CD4-positive, alpha-beta T cell treated with Interferon alpha-2 for 1 hour (primary cell): ENCODE data around the gene PRKAR2B.
"Not testable (repeated sequence)": the region's sequence is repeated elsewhere in the genome, so short reads cannot be mapped to it uniquely, and the experiment has no call there.

Source experiments
- DNase-seq, 2 donors: peaks; one replicate each; pipeline ENCODE4 v3.0.0-alpha.2; 2020 to 2022

The PRKAR2B gene

DNA sequence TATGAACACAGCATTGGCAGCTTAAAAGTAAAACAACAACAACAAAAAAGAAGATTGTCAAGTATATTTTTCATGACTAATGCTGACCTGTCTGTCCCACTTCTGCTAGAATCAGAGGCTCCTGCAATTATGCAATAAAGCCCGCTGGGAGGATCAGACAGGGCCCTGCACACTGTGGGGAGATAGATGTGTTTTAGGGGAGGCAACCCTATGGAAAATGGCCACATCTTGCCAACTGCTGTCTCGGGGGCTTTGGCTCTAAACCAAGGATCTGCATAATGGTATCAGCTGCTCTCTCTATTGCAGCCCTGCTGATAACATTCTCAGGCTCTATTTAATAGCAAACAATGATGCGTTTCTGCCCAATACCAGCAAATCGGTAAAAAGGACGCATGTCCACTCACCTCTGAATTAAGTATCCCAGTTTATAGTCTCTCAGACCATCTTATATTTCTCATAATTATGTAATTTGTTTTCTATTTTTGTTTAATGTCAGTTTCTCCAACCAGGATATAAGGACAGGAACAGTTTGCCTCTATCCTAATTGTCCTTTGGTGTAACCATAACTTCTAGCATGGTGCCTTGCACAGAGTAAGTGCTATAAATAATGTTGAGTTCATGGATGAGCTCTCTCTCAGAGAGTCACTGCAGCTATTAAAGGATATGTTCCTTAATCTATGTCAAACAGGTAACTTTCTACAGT lies 15.3 kb upstream of the PRKAR2B start:
- DNase-seq = no peak

DNA sequence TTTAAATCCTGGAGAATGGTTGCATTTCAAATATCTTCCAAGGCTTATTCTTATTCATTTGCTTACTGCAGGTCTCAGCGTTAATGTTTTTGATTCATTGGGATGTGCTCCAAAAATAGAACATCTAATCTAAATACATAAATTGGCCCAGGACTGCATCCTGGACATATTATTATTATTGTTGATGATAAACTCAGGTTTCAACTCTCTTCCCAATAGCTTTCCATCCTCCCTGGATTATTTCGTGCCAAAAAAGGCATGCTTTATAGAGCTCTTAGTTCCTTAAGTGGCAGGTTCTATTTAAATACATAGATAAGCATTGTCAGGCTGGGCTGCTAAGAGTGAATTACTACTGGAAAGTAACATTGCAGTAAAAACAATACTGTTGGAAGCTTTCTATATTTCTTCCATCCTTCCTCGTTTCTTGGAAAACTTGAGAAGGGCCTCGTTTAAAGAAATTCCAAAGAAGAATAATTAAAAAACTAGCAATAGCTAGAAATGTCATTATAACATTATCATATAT lies 14.7 kb upstream of the PRKAR2B start:
- no peak for DNase-seq

DNA sequence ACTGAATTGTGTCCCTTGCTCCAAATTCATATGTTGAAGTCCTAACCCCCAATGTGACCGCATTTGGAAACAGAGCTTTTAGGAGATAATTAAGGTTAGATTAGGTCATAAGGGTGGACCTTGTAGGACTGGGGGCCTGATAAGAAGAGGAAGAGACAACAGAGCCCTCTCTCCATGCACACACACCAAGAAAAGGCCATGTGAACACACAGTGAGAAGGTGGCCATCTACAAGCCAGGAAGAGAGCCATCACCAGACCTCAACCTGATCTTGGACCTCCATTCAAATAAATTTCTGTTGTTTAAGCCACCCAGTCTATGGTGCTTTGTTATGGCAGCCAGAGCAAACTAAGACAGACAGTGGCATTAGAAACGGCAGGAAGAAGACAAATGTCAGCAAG lies 12.5 kb upstream of the PRKAR2B start:
- DNase-seq = no peak

DNA sequence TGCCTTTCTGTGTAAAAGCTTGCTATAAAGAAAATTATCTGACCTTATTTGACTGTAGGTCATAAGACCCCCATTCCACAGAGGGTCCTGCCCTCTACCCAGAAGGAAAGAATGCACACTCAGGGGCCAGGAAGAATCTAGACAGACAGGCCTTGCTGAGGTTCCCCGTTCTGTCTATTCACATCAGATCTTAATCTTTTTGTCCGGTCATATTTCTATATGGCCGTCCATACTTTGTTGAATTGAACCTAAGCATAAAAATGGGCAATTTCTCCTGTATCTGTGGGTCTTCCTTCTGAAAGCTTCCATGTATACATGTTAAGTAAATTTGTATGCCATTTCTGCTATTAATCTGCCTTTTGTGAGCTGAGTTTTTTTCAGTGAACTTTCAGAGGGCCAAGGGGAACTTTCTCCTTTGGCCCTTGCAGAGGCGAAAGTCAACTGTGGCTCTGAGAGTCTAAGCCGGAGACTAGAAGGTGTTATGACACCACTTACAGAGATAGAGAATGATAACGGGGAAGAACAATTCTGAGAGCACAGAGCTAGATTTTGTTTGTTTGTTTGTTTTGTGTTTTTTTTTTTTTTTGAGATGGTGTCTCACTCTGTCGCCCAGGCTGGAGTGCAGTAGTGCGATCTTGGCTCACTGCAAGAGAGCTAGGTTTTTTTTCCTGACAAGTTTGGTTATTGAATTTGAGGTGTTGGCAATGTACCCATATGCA lies 11.6 kb upstream of the PRKAR2B start:
- no peak for DNase-seq

DNA sequence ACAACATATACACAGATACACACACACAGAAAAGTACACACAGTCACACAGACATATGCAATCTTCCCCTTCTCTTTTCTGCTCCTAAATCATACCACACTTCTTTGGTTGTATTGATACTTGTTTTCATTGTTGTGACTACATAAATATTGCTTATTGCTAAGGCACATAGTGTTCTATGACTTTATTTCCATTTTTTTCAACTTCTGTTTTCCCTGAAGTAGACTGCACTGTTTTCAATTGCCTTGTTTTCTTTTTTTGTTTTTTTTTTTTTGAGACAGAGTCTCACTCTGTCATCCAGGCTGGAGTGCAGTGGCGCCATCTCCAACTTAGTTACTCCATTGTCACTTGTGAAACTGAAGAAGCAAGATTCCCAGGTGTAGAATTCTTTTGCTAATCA lies 10.0 kb upstream of the PRKAR2B start:
- no peak for DNase-seq

DNA sequence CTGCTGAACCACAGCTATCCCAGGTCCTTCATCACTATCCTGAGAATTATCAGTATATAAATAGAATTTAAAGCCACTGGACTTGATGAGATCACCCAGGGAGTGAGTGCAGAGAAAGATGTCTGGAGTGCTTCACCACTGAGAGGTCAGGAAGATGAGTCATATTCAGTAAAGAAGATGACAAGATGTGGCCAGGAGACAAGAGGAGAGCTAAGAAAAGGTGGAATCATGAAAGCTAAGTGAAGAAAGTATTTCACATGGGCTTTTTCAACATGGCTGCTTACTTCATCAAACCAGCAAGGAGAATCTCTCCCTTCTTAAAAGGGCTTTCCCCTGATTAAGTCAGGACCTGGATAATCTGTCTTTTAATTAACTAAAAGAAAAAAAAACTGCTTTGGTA lies 9.1 kb upstream of the PRKAR2B start:
- no peak for DNase-seq

DNA sequence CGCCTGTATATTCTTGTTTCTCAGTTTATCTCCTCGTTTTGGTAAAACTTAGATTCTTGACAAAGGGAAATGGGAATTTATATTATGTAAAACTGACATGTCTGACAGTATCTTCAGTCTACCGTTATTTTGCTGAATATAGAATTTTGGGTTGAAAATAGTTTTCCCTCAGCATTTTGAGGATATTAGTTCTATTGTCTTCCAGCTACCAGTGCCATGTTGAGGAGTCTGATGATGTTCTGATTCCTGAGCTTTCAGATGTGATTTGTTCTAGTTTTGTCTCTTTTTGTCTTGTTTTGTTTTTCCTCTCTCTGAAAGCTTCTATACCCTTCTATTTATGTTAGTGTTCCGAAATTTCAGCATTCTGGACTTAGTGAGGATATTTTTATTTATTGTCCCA lies 8.0 kb upstream of the PRKAR2B start:
- no peak for DNase-seq

DNA sequence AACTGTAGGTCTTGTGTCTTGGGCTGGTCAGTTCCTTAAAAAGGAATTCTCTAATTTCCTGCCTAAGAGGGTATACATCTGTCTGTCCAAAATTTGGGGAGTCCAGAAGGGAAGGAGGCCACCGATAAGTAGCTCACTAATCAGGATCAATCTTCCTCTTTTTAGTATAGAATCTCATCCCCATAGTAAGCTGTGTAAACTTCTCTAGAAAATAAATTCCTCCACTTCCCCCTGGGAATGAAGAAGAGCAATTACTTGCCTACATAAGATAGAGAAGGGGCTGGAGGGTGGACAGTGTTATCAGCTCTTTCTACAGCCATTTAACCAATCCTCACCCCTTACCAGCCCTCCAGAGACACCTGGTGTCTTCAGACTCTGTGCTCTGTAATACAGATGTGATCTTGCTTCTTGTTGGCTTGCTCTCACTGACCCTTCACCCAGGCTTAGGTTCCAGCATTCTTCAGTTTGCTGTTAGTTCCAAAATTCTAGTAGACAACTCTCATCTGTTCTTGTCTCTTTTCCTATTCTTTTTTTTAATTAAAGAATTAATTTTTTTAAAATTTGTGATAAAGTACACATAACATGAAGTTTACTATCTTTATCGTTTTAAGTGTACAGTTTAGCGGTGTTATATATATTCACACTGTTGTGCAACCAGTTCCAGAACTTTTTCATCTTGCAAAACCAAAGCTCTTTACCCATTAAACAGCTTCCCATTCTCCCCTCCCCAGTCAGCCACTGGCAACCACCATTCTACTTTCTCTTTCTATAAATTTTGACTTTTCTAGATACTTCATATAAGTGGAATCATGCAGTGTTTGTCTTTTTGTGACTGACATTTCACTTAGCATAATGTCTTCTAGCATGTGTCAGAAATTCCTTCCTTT lies 6.5 kb upstream of the PRKAR2B start:
- no peak for DNase-seq

DNA sequence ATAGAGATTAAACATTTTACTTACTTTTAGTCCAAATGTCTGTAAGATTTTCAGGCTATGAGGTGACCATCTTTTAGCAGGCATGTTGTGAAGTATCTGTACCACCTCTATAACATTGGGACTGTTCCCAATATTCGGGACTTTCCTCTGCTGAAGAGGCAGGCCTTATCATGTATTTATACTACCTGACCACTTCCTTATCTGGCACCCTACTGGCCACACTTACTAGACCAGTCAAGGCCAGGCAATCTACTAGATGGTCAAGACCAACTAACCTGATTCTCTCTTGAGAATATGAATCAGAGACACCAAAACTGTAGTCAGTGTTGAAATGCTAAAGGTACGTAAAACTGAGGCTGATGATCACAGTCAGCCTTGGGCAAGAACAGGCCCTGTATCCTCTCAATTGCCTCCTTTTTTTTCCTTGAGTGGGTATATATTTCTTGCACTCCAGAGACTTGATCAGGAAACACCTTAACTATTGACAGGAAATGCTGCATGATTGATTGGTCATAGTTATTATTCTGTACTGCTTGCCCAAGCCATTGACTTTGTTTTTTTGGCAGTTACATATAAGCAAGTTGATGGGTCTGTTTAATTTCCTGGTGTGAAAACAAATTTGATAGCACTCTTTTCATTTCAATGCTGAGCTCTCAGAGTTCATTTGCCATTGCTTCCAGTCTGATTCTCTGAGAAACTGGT lies 5.2 kb upstream of the PRKAR2B start:
- DNase-seq = no peak

DNA sequence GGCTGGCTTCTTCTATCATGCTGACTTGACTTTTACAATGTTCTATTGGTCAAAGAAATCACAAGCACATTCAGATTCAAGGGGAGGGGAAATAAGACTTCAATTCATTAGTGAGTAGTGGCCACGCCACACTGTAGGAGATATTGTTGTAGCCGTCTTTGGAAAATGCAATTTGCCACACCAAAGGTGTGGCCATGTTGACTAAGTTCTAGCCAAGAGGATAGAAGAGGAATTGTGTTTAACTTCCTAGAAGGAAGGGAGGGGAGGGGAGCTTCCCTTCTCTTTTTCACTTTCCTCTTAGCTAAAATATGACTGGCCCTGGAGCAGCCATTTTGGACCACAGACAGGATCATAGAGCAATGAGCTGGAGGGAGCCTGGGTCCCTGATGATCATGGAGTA lies 3.4 kb upstream of the PRKAR2B start:
- DNase-seq = no peak

DNA sequence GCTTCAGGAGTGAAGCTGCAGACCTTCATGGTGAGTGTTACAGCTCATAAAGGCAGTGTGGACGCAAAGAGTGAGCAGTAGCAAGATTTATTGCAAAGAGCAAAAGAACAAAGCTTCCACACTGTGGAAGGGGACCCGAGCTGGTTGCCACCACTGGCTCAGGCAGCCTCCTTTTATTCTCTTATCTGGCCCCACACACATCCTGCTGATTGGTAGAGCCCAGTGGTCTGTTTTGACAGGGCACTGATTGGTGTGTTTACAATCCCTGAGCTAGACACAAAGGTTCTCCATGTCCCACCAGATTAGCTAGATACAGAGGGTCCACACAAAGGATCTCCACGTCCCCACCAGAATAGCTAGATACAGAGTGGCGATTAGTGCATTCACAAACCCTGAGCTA lies 2.7 kb upstream of the PRKAR2B start:
- DNase-seq = not testable (repeated sequence)

DNA sequence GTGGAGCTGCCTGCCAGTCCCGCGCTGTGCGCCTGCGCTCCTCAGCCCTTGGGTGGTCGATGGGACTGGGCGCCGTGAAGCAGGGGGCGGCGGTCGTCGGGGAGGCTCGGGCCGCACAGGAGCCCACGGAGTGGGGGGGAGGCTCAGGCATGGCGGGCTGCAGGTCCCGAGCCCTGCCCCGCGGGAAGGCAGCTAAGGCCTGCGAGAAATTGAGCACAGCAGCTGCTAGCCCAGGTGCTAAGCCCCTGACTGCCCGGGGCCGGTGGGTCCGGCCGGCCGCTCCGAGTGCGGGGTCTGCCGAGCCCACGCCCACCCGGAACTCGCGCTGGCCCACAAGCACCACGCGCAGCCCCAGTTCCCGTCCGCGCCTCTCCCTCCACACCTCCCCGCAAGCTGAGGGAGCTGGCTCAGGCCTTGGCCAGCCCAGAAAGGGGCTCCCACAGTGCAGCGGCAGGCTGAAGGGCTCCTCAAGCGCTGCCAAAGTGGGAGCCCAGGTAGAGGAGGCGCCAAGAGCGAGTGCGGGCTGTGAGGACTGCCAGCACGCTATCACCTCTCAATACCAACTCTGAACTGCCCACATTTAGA lies 2.1 kb upstream of the PRKAR2B start:
- DNase-seq = not testable (repeated sequence)

DNA sequence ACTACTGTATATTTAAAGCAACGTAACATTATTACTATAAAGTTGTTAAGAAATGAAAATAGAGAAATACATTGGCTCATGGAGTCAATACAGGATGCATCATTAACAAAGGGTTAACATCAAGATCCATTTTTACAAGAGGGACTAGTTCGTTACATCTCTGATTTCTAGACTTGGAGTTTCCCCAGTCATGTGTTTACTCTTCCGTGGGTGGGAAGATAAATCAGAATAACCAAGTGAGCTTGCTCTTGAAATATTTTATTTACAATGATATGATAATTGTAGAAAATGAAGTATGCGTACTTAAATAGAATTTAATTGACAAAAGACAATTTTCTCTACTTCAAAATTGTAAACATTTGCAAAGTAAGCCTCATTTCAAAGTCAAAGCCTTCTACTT lies 1.0 kb upstream of the PRKAR2B start:
- no peak for DNase-seq

DNA sequence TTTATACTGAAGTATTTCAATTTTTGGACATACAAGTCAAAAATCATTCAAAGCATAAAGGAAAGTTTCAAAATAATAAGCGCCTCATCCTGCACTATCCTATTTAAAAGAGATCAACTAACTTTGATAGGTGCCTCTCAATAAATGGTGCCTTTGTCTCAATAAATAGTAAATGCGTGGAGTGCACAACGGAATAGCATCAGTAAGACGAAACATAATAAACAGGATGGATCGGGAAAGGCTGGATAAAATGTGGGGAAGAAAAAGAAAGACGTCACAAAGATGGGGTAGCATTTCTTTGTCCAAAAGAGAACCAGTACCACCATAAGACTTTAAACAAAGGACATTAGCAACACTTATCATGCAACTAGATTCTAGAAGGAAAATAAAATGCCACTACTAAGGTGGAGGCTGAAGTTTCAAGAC lies 571 bp upstream of the PRKAR2B start:
- DNase-seq = no peak

DNA sequence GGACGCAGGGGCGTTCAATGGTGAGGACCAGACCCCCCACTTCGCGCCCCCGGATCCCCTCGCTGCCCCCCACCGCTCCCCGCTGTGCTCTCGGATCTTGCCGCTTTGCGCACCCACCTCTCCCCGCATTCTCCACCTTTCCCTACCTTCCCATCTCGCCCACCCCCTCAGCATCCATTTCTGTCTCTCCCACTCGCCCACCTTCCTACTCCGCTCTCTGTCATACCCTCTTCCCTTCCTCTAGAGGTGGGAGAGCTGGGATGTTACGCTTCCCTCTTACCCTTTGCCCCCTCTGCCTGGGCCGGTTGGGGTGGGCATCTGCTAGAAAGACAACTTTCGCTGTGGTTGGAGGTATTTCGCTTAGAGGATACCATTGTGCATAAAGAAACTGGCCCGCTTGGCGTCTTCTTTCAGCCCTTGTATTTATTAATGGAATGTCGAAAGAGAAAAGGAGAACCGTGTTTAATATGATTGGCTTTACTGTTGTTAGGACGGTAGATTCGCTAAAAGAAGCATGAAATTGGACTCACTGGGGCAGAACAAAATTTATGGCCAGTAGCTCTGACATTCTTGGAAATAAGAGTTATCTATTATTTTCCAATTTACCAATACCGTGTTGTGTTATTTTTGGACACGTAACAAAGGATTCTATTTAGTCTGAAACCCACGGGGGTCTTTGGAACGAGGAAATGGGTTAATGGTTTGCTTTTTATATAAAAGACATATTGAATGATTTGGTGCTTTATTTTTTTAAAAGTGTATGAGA lies 873 bp downstream of the PRKAR2B start:
- DNase-seq = no peak

DNA sequence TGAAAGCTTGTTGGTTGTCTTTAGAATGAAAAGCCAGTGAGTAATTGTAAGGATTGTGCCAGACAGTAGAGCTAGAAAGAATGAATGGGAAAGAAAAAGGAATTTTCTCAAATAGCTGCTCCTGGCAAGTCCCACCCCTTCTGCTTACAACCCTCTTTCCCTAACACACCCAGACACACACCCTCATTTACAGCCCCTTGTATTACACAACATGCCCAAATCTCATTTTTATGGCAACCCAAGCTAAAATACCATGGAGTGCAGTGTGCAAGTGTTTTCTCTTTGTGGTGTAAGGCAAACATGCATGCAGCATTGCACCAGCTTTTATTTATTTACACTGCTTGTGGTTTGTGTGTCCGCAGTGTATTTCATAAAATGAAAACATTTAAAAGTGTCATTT lies 1.5 kb downstream of the PRKAR2B start:
- no peak for DNase-seq

DNA sequence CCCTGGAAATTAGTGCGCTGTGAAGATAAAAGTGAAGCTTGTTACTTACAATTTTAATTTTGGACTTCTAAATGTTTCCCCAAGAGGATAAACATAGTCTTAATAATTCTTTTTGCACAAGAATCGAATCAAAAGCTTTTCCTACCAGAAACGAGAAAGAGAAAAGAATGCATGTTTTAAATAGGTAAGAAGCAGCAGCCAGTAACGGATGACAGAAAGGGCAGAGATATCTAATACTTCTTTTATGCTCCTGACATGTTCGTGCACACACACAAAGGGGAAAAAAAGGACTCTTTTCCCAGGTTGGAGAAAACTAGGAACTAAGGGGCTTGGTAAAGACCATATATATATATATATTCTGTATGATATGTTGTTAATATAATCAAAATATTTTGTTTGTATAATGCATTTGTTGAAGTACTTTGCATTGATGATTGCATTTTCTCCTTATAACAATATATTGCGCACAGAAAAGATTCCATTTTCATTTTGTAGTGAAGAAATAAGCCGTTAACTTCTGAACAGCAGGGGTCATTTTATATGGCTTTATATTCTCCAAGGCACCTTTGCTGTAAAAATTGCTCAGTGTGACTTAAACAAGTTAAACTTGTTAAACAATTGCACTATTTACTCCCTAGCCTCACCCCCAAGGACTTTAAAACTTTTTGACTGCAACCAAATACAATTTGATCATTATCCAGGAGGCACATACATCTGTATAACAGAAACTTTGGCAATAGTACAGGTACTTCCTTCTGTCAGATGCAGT lies 2.2 kb downstream of the PRKAR2B start:
- no peak for DNase-seq

DNA sequence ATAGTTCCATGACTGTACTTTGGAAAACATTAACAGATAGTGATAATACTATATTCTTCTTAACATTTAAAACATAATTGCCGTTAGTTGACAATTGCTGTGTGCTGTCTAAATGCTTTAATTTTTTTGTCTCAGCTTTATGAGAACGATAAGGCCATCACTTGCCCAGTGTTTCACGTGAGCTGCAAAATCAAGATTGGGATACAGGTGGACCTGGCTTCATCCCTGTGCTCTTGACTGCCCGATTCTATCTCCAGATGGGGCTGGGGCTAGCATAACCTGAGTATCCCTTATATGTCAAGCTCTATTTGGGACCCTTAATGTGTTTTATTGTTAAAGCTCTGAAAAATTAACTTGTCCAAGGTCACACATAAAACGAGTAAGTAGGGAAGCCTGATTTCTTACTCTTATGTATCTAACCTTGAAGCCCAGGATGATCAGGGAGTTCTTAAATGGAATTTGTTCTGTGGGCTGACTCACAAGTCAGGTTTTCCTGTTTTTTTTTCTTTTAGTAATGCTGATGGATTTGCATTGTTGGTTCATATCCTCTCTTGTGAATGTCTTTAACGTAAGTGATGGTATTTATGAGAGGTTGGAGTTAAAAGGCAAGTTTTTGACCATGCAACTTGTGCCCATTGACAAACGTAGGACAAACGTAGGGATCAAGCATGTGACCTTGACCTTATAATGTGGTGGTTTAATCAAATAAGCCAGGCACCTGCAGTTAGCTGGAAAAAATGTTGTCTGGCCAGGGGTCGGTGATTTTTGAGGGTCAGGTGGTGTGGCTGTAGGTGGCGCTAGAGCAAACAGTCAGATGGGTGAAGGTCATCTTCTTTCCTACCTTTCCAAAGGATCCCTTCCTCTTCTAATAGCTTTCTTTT lies 3.6 kb downstream of the PRKAR2B start:
- no peak for DNase-seq

DNA sequence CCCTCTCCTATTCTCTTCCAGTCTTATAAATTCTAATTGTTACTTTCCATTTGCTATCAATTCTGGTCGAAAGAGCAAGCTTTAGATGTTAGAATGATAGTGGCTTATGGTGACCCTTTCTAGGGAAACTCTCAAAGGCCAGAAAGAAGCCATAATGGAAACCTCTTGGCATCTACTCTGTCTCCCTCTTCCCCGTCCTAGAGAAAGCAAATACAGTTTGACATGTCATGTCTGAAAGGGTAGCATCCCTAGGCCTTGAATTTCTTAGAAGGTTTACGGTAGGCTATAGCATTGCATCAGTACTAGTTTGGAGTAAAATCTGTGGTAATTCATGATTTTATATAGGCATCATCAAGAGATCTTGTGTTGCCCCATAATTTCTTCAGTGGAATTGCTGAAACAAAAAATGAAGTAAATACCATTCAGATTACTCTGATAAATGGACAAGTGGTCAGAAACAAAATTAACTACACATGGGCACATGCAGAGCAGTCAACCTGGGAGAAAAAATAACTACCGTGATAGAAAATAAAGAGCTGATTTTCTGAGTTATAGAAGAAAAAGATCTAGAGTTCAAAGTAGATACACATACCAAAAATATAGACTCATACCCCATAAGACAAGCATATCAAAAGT lies 4.4 kb downstream of the PRKAR2B start:
- no peak for DNase-seq
